GM19043 (cell line): ENCODE data around the gene BAIAP2L2.

Experiments used
- ATAC-seq: cut with Tn5 transposase; IDR thresholded peaks from one replicate; pipeline ENCODE4 v1.9.1; 2021; ENCODE audit warnings: low read depth; ENCODE audit not compliant: unreplicated experiment

The BAIAP2L2 gene

DNA sequence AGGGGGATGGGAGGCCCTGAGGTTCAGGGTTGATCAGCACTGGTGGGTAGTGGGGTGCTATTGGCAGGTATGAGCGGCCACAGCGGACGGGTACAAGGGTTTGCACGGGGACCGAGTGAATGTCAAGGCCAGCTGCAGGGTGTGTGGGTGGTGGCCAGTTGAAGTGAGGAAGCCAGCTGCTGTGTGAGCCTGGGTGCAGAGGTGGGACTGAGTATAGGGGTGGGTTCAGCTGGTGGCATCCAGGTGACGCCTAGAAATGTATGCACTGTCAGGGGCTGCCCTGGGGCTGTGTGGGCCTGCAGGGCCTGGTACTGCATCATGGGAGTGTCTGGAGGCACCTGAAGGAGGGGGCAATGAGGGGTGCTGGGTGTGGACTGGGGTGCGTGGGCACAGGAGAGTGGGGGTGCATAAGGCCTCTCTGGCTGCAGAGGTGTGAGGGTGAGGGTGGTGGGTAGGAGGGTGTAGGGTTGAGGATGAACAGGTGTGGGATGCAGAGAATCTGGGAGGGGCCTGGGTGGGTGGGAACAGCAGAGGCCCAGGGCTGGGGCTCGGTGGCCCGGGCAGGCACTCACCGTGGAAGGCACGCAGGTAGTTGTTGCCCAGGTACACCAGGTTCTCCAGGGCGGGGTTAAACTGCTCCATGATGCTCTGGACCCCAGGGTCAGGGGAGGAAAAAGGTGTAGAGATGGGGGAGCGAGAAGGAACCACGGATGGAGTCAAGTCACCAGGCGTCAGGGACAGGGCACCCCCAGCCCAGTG, 1.7 kb downstream of the BAIAP2L2 start:
- ATAC-seq = no peak

DNA sequence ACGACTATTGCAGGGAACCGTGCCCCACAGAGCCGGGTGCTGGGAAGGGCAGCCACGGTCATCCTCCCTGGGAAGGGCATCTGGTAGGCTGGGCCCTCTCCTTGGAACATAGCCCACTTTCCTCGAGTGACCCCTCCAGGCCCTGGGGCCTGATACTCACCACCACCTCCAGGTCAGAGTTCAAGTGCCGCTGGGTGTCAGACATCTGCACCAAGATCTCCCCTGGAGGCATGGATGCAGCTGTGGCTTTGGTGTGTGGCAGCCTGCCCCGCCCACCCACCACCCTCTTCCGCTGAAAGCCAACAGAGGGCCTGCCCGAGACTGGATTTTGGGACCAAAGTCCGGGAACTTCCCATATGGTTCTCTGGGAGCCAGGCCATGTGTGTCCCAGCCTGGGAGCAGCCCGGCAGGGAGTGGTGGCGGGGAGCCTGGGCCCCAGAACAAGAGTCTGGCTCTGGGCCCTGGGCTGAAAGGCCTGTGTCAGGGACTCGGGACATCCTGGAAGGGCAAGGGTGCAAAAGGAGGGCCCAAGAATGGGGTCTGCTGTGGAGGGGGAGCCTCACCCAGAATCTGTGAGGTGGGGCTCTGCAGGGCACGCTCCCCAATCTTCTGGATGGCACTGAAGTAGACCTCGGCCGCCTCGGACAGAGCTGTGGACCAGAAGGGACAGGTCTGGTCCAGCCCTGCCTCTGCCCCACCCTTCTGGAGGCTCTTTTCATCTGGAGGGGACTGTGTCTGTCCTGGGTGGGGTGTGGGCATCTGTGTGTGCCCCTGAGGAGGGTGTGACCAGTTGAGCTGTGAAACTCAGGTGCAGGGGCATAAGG, 2.6 kb downstream of the BAIAP2L2 start:
- no peak for ATAC-seq

DNA sequence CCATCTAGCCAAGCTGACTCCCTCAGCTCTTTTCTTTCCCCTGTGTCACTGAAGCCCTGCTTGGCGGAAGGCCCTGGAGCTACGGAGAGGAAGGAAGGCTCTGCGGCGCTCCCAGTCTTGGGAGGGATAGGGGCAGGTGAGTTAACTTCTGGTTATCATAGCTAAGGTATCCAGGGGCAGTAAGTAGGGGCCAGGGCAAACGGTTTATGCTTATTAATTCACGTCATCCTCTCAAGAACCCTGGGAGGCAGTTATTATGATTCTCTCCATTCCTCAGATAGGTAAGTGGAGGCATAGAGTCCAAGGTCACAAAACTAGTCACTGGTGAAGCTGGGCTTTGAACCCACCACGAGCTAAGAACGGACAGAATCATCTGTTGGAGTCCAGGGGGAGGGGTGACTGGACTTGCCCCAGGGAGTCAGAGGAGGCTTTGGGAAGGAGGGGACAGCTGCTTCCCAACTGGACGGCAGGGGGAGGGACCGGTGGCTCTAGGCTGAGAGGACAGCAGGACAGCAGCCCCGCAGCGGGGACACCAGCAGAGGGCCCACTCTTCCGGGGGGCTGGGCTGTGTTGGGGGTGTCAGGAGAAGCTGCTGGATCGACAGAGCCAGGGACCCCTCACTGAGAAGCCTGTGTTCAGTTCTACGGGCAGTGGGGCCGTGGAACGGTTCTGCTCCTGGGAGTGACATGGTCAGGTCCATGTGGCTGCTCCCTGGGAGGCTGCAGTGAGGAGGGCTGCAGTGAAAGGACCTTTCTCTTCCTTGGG, 3.5 kb downstream of the BAIAP2L2 start:
- no peak for ATAC-seq

GRCh38 chr22:38104084-38104483, 6.4 kb downstream of the BAIAP2L2 start:
- ATAC-seq = no peak

GRCh38 chr22:38103641-38104040, 6.8 kb downstream of the BAIAP2L2 start:
- no peak for ATAC-seq

- no peak for ATAC-seq
Measured at GRCh38 chr22:38098410-38099249, 11.9 kb downstream of the BAIAP2L2 start.

GRCh38 chr22:38097557-38098409, 12.7 kb downstream of the BAIAP2L2 start:
- no peak for ATAC-seq

DNA sequence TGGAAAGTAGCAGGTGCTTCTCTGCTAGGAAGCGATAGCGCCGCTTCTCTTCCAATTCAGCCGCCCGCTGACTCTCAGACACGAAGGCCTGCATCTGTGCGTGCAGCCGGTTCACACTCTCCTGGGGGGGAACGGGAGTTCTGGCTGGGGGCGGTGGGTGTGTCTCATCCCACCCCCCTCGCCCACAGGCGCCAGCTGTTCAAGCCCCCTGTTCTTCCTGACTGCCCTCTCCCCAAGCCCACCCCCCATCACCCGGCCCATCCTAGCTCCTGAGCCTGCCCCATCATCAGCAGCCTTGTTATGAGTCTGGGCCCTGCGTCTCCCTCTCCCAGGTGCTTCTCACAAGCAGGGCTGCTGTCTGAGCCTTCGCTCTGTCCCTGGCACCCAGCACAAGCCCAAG, 13.4 kb downstream of the BAIAP2L2 start:
- ATAC-seq = no peak

DNA sequence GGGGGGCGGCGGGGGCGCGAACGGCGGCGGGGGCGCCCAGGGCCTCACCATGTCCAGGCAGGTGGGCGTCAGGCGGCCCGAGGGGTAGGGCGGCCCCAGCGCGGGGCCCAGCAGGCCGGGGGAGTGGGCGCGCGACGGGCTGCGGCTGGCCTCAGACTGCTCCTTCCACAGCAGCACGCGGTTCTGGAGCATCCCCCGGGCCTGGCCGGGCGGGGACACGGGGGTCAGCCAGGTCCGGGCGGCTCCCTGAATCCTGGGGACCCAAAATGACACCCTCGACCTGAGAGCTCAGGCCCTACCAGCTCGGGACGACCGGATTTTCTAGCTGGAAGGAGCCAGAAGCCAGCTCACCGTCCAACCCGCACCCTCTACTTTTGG, 21.0 kb downstream of the BAIAP2L2 start:
- no peak for ATAC-seq

GRCh38 chr22:38088629-38089473, 21.6 kb downstream of the BAIAP2L2 start:
- no peak for ATAC-seq

GRCh38 chr22:38087855-38088254, 22.6 kb downstream of the BAIAP2L2 start:
- ATAC-seq = no peak

- no peak for ATAC-seq
Measured at GRCh38 chr22:38086942-38087341, 23.5 kb downstream of the BAIAP2L2 start.

DNA sequence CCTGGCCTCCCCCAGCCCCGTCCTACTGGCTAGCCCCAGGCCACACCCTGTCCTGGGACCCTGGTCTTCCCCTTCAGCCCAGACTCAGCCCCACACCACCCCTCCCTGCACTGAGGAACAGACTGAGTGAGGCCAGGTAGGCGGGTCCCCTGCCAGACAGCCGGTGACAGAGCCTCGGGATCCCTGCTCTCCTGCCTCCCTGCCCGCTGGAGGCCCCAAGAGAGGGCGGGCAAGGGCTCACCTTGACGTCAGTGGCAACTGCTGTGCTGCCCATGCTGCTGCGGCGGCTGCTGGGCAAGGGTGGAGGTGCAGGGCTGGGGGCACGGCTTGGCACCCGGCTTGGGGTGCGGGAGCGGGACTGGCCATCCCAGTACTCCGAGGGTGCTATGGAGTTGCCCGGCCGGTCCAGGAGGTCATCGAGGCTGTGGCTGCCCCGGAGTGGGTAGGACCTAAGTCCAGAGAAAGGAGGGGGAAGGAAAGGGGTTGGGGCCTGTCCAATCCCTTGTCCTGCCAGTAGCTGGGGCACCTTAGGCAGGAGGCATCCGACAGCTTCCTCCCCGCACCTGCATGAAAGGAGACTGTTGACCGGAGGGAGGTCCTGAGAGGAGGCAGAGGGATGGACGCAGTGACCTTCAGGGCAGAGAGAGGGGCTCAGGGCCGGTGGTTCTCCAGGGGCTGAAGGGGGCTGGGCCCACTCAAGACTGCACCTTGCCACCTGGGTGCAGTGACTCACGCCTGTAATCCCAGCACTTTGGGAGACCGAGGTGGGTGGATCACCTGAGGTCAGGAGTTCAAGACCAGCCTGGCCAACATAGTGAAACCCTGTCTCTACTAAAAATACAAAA, 24.3 kb downstream of the BAIAP2L2 start:
- ATAC-seq = no peak

- ATAC-seq = no peak
Measured at GRCh38 chr22:38085501-38085900, 25.0 kb downstream of the BAIAP2L2 start.

GRCh38 chr22:38085056-38085455, 25.4 kb downstream of the BAIAP2L2 start:
- ATAC-seq = no peak

GRCh38 chr22:38083931-38084631, 26.4 kb downstream of the BAIAP2L2 start, which contains the start of gene SLC16A8:
Gene SLC16A8, minus strand, starts transcription at chr22:38084184. Its CDS starts 1,311 bp downstream, at chr22:38082873.
- ATAC-seq = no peak
